Measurements from ENCODE around the gene RPS28.

RPS28 gene

DNA sequence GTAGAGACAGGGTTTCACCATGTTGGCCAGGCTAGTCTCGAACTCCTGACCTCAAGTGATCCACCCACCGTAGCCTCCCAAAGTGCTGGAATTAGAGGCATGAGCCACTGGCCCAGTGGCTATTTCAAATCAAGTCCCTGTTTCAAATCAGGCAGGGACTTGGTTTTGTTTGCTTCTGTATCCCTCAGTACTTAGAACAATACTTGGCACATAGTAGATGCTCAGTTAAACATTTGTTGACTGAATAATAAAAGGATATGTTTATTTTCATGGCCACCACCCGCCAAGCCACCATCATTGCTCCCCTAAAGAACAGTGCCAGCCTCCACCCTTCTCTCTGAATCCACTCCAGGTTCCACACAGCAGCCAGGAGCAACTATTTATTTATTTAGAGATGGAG lies 4.2 kb downstream of the RPS28 start:
- DNase-seq (ENCODE audit: low read depth in 1 of 2, low spot score in 1 of 2) = no peak
- no peak for TF ChIP-seq GABPA (IDR thresholded peaks at IDR 0.05; ENCODE audit: low read depth)
- TF ChIP-seq REST (IDR thresholded peaks at IDR 0.05; ENCODE audit: insufficient replicate concordance, low read depth) = no peak
- no peak for TF ChIP-seq POLR2AphosphoS5 (IDR thresholded peaks at IDR 0.05; ENCODE audit: low read depth)
- Histone ChIP-seq H3K4me3 (replicated peaks; ENCODE audit: insufficient read depth, low read length) (no peak overlapping the region), H3K27ac (replicated peaks) (no peak overlapping the region), H3K27me3 (ENCODE audit: insufficient read depth, poor library complexity, severe bottlenecking) (no peaks in the 10 kb centered on the region)

GRCh38 chr19:8329996-8330395 lies 8.7 kb downstream of the RPS28 start:
- no peak overlapping the region for H3K4me3 ChIP-seq (replicated peaks; ENCODE audit: insufficient read depth, low read length)
- no peak overlapping the region for H3K27ac ChIP-seq (replicated peaks)
- TF ChIP-seq GABPA (IDR thresholded peaks at IDR 0.05; ENCODE audit: low read depth) = no peak
- TF ChIP-seq, protein P1, sequence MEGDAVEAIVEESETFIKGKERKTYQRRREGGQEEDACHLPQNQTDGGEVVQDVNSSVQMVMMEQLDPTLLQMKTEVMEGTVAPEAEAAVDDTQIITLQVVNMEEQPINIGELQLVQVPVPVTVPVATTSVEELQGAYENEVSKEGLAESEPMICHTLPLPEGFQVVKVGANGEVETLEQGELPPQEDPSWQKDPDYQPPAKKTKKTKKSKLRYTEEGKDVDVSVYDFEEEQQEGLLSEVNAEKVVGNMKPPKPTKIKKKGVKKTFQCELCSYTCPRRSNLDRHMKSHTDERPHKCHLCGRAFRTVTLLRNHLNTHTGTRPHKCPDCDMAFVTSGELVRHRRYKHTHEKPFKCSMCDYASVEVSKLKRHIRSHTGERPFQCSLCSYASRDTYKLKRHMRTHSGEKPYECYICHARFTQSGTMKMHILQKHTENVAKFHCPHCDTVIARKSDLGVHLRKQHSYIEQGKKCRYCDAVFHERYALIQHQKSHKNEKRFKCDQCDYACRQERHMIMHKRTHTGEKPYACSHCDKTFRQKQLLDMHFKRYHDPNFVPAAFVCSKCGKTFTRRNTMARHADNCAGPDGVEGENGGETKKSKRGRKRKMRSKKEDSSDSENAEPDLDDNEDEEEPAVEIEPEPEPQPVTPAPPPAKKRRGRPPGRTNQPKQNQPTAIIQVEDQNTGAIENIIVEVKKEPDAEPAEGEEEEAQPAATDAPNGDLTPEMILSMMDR (IDR thresholded peaks at IDR 0.05; ENCODE audit: insufficient read depth, low read length) = no peak
- no peak for TF ChIP-seq REST (IDR thresholded peaks at IDR 0.05; ENCODE audit: insufficient replicate concordance, low read depth)
- no peak for TF ChIP-seq SPI1 (IDR thresholded peaks at IDR 0.05; ENCODE audit: borderline replicate concordance, low read depth)
- no peak for TF ChIP-seq POLR2AphosphoS5 (IDR thresholded peaks at IDR 0.05; ENCODE audit: low read depth)
- H3K27me3 ChIP-seq (ENCODE audit: insufficient read depth, poor library complexity, severe bottlenecking) = peaks cover 24% of the 10 kb centered on the region
- DNase-seq (ENCODE audit: low read depth in 1 of 2, low spot score in 1 of 2) = no peak

- H3K27me3 ChIP-seq (ENCODE audit: insufficient read depth, poor library complexity, severe bottlenecking) = peaks cover 32% of the 10 kb centered on the region
- no peak for DNase-seq (ENCODE audit: low read depth in 1 of 2, low spot score in 1 of 2)
- TF ChIP-seq GABPA (IDR thresholded peaks at IDR 0.05; ENCODE audit: low read depth) (no peak), SPI1 (IDR thresholded peaks at IDR 0.05; ENCODE audit: borderline replicate concordance, low read depth) (no peak), POLR2AphosphoS5 (IDR thresholded peaks at IDR 0.05; ENCODE audit: low read depth) (no peak), REST (IDR thresholded peaks at IDR 0.05; ENCODE audit: insufficient replicate concordance, low read depth) (no peak)
- TF ChIP-seq, protein P1 (IDR thresholded peaks at IDR 0.05; ENCODE audit: insufficient read depth, low read length) = no peak
- no peak overlapping the region for H3K27ac ChIP-seq (replicated peaks)
- H3K4me3 ChIP-seq (replicated peaks; ENCODE audit: insufficient read depth, low read length) = no peak overlapping the region
Observed at GRCh38 chr19:8331263-8331845, 10.1 kb downstream of the RPS28 start.
